Measurements from ENCODE around the gene ADGRB2. TPM values are rescaled to one million over a fixed set of nuclear protein-coding genes. Genes with fewer than 3 reads are reported as not detected.

The ADGRB2 gene
- total RNA-seq, 1 donor from 2014 or later, result 12.1 TPM

DNA sequence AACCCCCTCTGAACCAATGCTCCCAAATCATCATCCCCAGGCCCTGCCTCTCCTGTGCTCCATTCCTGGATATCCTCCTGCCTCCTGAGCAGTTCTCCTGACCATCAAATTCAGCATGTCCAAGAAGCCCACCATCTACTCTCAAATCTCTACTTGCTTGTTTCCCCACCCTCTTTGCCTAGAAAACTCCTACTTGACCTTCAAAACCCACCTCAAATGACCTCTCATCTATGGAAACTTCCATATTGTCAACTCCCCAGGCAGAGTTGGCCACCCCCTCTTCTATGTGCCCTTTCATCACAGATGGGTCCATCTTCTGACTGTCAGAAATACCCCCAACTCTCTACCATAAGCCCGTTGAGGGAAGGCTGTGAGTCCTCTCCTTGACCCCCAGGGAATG, 16.8 kb downstream of the ADGRB2 start:
- no peak for DNase-seq
- peaks cover 12% of the 10 kb centered on the region for H3K27me3 ChIP-seq (ENCODE audit: low read depth)
- H3K36me3 ChIP-seq, result no peaks in the 10 kb centered on the region
- TF ChIP-seq, protein P1, sequence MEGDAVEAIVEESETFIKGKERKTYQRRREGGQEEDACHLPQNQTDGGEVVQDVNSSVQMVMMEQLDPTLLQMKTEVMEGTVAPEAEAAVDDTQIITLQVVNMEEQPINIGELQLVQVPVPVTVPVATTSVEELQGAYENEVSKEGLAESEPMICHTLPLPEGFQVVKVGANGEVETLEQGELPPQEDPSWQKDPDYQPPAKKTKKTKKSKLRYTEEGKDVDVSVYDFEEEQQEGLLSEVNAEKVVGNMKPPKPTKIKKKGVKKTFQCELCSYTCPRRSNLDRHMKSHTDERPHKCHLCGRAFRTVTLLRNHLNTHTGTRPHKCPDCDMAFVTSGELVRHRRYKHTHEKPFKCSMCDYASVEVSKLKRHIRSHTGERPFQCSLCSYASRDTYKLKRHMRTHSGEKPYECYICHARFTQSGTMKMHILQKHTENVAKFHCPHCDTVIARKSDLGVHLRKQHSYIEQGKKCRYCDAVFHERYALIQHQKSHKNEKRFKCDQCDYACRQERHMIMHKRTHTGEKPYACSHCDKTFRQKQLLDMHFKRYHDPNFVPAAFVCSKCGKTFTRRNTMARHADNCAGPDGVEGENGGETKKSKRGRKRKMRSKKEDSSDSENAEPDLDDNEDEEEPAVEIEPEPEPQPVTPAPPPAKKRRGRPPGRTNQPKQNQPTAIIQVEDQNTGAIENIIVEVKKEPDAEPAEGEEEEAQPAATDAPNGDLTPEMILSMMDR (IDR thresholded peaks at IDR 0.05; ENCODE audit: borderline replicate concordance), result no peak
- peaks cover 68% of the 10 kb centered on the region for H3K4me1 ChIP-seq
- no peak overlapping the region for H3K27ac ChIP-seq (replicated peaks)
- no peaks in the 10 kb centered on the region for H3K9me3 ChIP-seq (replicated peaks)
- H3K4me3 ChIP-seq, result no peak overlapping the region
- intact Hi-C loops (cut with micrococcal nuclease), result no loop called here

DNA sequence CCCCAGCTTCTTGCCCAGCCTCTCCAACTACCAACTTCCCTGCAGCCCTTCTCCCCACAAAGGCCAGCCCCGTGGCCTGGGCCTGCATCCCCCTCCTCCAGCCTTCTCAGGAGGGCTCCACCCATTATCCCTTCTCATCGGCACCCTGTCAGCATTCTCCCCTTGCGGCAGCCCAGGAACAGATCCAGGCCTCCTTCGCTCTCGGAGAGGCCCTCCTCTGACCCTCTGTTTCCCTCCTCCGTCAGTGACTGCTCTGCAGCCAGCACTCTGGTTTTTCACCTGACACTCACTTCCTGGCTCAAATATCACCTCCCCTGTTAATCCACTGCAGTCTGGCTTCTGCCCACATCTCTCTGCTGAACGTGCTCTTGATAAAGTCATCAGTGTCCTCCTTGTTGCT, 17.5 kb downstream of the ADGRB2 start:
- H3K36me3 ChIP-seq, result no peaks in the 10 kb centered on the region
- peaks cover 7% of the 10 kb centered on the region for H3K27me3 ChIP-seq (ENCODE audit: low read depth)
- no peak for DNase-seq
- intact Hi-C loops (cut with micrococcal nuclease), result no loop called here
- H3K27ac ChIP-seq (replicated peaks), result no peak overlapping the region
- TF ChIP-seq, protein P1 (IDR thresholded peaks at IDR 0.05; ENCODE audit: borderline replicate concordance), result no peak
- no peak overlapping the region for H3K4me3 ChIP-seq
- H3K9me3 ChIP-seq (replicated peaks), result no peaks in the 10 kb centered on the region
- peaks cover 62% of the 10 kb centered on the region for H3K4me1 ChIP-seq

DNA sequence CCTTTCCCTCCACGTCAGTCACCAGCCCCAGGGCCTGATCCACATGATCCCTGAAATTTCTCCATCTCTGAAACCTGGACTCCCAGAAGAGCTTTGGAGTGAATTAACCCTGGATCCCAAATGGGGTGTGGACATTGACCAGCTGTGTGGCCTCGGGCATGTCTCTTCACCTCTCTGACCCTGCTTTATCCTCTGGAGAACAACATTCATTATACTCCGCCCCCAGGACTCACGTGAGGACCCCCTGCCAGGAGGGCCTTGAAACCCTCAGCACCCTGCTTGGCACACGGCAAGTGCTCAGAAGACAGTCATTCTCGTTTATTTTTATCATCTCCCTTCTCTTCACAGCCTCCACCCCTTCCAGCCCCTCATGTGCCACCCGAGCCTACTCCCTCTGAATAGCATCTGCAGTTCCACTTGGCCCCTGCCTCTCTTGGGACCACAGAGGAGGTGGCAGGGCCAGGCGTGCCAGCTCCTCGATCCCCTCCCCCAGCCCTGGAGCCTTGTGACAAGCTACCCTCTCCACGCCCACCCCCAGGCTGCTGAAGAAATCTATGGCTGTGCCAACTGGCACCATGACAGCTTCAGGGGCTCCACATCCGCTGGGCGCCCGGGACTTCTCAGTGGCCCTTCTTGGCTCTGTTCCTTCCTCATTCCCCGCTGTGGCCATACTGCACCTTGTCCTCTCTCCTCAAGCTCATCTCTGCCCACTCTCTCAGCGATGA, 18.0 kb downstream of the ADGRB2 start:
- intact Hi-C loops (cut with micrococcal nuclease), result no loop called here
- Histone ChIP-seq H3K36me3 (no peaks in the 10 kb centered on the region), H3K9me3 (replicated peaks) (no peaks in the 10 kb centered on the region), H3K27me3 (ENCODE audit: low read depth) (peaks cover 7% of the 10 kb centered on the region), H3K4me1 (peaks cover 56% of the 10 kb centered on the region), H3K4me3 (no peak overlapping the region), H3K27ac (replicated peaks) (no peak overlapping the region)
- DNase-seq, result no peak
- TF ChIP-seq, protein P1 (IDR thresholded peaks at IDR 0.05; ENCODE audit: borderline replicate concordance), result no peak

GRCh38 chr1:31745096-31745945, 18.8 kb downstream of the ADGRB2 start:
- intact Hi-C loops (cut with micrococcal nuclease), result no loop called here
- Histone ChIP-seq H3K27ac (replicated peaks) (no peak overlapping the region), H3K36me3 (no peaks in the 10 kb centered on the region), H3K4me1 (peaks cover 48% of the 10 kb centered on the region), H3K4me3 (no peak overlapping the region), H3K27me3 (ENCODE audit: low read depth) (peaks cover 7% of the 10 kb centered on the region), H3K9me3 (replicated peaks) (no peaks in the 10 kb centered on the region)
- TF ChIP-seq, protein P1 (IDR thresholded peaks at IDR 0.05; ENCODE audit: borderline replicate concordance), result peak; percentile 81
- peak; percentile 67 for DNase-seq

DNA sequence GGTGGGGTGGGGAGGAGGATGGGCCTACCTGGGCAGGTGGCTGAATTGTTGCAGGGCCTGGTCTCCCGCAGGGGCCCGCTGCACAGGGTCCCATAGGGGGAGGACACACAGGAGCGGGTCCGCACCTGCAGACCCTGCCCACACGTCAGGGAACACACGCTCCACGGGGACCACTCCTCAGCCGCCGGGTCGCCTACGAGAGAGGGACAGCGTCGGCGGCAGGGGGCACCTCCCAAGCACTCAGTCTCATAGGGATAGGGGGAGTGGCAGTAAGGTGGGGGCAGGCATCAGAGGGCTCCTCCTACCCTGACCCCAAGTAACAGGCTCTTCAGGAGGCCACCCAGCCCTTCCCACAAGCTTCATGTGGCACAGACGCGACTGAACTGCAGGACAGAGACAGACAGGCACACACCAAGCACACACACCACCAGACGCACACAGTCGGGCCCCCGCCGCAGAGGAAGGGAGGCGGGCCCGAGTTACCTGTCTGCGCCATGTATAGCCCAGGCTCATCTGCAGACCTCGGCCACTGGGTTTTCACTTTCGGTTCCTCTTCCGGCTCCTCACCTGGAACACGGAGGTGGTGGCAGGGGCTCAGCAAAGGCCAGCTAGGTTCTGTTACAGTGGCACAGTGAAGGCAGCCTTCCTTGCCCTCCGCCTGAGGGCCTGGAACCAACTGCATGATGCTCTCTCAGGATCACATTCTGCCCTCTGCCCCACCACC, 19.8 kb downstream of the ADGRB2 start:
- Histone ChIP-seq H3K4me3 (no peak overlapping the region), H3K27ac (replicated peaks) (no peak overlapping the region), H3K4me1 (peaks cover 42% of the 10 kb centered on the region), H3K36me3 (no peaks in the 10 kb centered on the region), H3K27me3 (ENCODE audit: low read depth) (no peaks in the 10 kb centered on the region), H3K9me3 (replicated peaks) (no peaks in the 10 kb centered on the region)
- DNase-seq, result no peak
- intact Hi-C loops (cut with micrococcal nuclease), result no loop called here
- TF ChIP-seq, protein P1 (IDR thresholded peaks at IDR 0.05; ENCODE audit: borderline replicate concordance), result no peak
